ENCODE data around the gene FAM200B.

The FAM200B gene

DNA sequence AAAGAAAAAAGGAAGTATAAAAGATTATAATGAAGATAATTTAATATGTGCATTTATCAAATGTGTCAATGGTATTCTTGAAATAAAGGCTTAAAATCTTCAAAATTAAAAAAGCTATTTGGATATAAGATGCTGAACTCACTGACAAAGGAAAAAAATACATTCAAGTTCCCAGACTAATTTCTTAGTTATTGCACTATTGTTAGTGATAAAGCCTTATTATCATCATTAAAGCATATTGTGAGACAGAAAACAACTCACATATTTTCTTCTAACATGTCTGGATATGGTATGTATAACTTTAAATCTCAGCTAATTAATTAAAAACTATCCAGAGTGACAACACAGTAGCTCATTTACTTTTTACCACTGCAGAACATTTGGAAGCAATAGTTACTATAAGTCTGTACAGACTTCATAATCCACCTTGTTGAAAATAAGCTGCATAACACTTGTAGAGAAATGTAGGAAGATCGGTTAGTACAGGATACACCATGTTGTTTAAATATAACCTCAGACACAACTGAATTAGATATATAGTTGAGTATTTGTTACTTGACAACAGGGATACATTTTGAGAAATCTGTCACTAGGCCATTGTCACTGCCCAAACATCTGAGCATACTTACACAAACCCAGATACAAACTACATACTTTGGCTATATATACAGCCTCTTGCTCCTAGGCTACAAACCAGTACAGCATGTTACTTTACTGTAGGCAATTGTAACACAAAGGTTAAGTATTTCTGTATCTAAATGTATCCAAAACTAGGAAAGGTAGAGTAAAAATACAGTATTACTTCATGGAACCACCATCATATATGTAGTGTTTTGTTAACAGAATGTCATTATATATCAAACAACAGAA is 12.8 kb upstream of the FAM200B start:
- DNase-seq: no peak

- DNase-seq: no peak
Observed at GRCh38 chr4:15670576-15670975, 11.1 kb upstream of the FAM200B start.

DNA sequence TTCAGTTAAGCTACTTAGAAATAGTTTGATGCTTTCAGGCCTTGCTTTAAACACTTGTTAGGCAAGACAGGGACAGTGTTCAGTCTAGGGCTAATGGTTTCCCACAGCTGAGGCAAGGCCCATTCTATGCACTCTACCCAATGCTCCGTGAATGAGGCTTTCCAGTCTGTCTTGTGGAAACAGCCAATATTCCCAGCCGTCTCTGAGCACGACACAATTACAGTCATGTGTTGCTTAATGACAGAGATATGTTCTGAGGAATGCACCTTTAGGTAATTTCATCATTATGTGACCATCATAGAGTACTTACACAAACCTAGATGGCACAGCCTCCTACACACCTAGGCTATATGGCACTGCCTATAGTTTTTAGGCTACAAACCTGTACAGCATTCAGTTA is 9.5 kb upstream of the FAM200B start:
- DNase-seq: no peak

DNA sequence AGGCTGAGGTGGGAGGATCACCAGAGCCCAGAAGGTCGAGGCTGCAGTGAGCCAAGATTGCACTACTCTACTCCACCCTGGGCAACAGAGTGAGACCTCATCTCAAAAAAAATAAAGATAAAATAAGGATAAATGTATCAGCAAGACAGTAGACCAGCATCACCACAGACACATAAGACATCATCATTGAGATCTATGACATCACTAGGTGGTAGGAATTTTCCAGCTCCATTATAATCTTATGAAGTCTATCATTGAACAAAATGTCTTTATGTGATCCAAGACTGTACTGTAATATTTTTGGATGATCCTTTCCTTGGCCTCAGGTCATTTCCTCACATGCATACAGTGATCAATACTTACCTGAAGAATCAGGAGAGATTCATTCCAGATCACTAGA is 8.3 kb upstream of the FAM200B start:
- no peak for DNase-seq

DNA sequence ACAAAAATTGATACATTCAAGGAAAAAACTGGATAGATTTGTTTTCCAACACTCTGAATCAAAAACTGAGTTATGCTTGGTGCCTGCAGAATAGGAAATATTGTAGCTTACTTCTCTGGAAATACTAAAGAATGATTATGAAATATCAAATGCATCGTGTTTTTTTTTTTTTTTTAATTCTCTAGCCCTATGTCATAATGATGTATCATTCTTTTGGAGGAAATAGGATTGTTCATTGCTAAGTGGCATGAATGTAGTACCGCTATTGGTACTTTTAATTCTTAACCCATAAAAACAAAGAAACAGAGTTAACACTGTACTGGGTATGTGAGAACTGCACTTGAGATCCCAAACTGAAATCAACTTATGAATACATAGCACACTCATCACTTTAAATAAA is 7.6 kb upstream of the FAM200B start:
- DNase-seq: no peak

DNA sequence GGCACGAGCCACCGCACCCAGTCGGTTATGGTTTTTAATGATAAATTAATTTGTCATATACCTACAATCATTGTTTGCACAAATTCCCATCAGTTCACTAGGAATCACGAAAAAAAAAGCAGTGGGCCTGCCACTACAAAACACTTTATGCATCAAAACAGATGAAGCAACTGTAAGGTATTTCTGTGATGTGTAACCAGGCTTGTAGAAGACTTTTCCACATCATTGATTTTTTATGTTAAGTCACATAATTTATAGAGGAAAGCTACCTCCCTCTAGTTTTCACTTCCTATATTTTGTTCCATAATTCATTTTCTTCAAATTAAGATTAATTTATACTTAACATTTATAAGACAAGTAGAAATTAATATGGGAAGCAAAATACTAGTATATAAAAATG is 6.7 kb upstream of the FAM200B start:
- no peak for DNase-seq

DNA sequence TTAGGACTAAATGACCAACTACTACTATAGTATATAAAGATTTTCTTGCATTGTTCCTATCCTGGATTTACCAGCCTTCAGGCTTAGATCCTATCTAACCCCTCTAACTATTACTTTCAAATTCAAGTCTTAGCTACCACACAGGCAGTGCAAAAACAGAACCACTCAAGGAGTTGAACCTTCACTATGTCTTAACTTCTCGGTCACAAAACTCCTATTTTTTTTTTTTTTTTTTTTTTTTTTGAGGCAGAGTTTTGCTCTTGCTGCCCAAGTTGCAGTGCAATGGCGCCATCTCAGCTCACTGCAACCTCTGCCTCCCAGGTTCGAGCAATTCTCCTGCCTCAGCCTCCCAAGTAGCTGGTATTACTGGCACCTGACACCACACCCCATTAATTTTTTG is 6.3 kb upstream of the FAM200B start:
- no peak for DNase-seq

DNA sequence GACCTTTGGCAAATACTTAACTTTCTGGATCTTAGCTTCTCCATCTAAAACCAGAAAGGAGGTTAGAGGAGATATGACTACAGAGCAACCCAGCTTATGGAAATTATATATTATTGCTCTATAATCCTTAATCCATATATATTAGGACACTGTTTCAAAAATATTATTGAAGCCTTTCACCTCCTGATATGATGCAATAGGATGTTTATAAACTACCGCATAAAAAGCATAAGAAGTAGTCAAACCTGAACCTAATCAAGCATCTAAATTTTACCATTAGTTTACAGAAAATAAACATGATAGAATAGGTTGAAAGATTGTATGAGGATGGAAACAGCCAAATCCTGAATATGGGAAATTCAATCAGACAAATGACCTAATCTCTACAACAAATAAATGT is 5.6 kb upstream of the FAM200B start:
- DNase-seq: no peak

DNA sequence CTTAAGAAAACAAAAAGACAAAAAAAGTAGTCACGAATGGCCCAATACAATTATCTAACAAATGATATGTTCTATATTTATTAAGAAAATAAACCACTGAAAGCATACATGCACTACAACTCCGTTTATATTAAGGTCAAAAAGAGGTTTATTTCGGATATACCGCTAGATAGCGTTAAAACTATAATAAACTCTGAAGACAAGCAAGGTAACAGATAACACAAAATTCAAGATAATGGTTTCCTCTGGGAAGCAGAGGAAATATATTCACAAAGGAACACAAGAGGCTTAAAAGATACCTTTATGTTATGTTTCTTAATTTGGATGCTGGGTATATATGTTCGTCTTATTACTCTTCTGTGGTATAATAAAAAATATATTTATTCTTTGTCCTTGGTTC is 4.7 kb upstream of the FAM200B start:
- DNase-seq: no peak

- DNase-seq: no peak
Observed at GRCh38 chr4:15677507-15677988, 4.1 kb upstream of the FAM200B start.

DNA sequence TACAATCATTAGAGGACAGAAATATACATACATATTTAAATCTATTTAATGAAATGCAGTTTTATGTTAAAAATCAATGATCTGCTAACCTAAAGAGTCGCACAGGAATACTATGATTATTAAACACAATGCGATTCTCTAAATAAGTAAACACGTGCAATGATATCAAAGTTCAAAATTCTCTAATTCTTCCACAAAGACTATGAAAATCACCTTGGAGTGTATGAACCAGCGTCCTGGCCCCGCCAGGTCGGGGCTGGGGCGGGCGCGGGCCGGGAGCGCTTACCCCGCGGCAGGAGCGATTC is 608 bp upstream of the FAM200B start:
- no peak for DNase-seq

DNA sequence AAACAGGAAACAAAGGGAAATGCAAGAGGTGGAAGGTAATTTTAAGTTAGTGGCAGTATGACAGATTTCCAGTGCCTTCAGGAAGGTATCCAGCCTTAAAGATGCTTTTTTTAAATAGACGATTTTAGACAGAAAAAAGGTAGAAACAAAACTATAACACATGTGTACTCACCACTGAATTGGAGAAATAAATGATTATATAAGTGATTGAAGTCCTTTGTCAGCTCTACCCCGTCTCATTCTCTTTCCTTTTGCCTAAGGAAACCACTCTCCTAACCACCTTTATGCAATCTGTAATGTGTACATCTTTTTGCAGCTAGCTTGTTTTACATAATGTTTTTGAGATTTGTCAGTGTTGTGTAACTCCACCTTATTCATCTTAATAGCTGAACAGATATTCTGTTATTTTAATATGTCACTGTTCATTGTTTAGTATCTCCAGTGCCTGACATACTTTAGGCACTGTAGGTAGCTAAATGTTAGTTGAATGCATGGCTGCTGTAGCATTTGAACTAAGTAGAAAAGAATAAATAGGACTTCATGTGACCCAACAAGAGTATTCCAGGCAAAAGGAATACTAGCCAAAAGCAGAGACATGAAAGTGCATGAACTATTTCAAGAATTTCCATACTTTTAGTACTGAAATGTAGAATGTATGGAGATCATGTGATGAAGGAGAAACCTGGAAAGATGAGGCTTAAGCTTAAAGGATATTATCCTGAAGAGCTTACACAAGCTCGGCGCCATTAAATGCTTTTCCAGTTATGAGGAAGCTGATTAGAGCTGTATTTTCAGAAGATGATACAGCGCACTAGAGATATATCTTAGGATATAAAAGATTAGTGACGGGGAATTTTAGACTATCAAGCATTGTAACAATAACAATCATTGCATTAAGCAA is 865 bp downstream of the FAM200B start:
- no peak for DNase-seq

- DNase-seq: no peak
Observed at GRCh38 chr4:15683143-15683495, 1.5 kb downstream of the FAM200B start.

DNA sequence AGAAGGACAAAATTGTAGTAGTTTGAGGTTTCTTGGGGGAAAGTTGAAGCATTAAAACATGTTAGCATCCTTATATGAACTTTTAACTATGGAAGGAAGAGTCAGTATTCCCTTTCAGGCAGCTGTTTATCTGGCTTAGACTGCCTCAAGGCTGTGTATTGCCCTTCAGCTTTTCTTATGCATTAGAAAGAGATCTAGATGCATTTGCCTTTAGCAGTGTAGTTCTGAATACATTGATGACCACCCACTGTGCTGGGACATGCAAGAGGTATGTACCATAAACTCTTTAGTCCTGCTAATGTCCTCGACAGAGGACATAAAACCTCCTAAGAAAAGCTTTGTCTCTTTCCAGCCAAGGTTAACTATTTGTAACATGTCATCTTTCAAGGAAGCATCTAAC is 2.9 kb downstream of the FAM200B start:
- DNase-seq: no peak

DNA sequence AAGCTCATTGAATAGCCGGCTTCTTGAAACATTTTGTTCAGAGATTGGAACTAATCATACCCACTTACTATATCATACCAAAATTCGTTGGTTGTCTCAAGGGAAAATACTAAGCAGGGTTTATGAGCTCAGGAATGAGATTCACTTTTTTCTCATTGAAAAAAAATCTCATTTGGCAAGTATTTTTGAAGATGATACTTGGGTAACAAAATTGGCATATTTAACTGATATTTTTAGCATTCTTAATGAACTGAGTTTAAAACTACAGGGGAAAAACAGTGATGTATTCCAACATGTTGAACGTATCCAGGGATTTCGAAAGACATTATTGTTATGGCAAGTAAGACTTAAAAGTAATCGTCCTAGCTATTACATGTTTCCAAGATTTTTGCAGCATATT is 6.4 kb downstream of the FAM200B start:
- no peak for DNase-seq

GRCh38 chr4:15689540-15689939 is 7.9 kb downstream of the FAM200B start:
- DNase-seq: no peak

GRCh38 chr4:15690020-15690809 is 8.6 kb downstream of the FAM200B start:
- DNase-seq: no peak

DNA sequence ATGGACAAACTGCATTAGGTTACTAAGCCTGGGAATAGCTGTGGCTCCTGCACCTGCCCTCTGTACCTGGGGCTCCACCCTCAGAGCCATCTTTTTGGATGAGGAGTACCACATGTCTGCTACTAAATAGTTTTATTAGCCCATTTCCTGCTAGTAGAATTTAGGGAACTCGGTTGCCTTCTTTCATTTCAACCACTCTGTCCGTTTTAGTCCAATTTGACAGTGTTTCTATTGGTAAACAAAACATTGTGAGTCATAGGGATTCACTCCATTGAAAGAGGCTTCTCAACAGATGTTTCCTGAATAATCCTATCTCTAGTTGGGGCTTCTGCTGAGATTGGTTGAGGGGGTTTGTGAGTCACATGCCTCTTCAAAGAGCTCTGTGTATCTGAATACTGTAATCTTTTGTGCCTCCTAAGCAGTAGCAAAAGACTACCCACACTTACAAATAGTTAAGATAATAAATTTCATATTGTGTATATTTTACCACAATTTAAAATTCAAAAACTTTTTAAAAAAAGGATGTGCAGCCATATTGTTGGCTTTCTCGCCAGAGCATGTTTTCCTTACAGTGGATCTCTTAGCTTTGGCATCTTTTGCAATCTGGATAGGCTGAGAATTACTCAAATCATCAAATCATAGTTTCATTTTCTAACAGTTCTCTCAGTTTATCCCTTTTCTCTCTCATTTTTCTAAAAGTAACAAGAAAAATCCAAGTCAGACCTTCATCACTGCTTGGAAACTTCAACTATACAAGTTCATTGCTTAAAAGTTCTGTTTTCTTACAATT is 9.9 kb downstream of the FAM200B start:
- DNase-seq: no peak

GRCh38 chr4:15692602-15693001 is 11.0 kb downstream of the FAM200B start:
- no peak for DNase-seq

DNA sequence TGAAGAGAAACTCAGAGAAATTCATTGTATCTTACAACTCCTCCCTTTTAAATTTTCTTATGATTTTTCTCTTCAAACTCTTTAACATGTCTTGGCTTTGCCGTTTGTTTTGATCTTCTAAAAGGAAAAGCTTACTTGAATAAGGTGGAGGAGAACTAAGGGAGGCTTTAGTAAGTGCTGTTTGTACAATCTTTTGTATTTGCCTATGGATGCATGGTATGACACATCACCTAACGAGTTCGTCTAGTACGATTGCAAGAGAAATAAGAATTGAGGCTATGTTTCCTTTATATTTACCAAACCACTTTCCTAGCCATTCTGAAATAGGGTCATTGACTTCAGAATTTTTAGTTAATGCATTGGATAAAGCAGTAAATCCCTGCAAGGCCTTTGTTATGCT is 12.8 kb downstream of the FAM200B start:
- peak; percentile 10 for DNase-seq

DNA sequence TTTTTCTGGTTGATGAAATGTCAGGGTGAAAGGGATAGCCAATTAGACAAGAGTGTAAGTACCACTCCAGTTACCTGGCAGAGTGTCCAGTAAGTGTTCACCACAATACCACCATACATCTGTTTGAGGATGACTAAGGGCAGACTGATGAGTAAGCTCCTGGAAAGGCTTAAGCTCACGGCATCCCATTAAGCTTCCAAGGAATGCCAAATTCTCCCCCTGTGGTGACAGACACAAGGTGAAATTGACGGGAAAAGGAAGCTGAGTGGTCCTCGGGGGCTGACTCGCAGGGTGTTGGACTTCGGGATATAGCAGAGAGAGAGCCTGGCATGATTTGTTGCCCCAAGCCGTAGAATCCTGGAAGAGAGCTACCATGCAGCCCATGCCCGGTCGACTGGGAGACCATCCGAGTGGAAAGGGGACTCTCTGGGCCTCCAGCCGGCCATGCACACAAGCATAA is 13.6 kb downstream of the FAM200B start:
- peak; percentile 78 for DNase-seq

GRCh38 chr4:15695729-15696128 is 14.1 kb downstream of the FAM200B start:
- DNase-seq: no peak

Measured in DMS79 (cell line).